Measurements from ENCODE around the gene CPM.
"Not testable (repeated sequence)": the region's sequence is repeated elsewhere in the genome, so short reads cannot be mapped to it uniquely, and the experiment has no call there.

The CPM gene

GRCh38 chr12:68802911-68803651 is 129.9 kb downstream of the CPM start:
- H3K4me1 ChIP-seq (ENCODE audit: insufficient read depth, low read length) = peaks cover 16% of the 10 kb centered on the region
- 94% methylated on average over 19 of the region's 19 CpGs for WGBS

DNA sequence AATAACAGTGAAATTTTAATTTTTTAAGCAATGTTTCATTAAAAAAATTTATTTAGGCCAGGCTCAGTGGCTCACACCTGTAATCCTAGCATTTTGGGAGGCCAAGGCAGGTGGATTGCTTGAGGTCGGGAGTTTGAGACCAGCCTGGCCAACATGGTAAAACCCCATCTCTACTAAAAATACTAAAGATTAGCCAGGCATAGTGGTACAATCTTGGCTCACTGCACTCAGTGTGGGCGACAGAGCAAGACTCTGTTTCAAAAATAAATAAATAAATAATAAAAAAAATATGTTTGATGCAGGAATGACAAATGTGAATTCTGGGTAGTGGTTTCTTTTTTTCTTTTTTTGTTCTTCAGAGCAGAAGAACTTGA is 130.6 kb downstream of the CPM start:
- not testable (repeated sequence) for H3K27ac ChIP-seq (ENCODE audit: low read depth, low read length); H3K9ac ChIP-seq (ENCODE audit: low read depth, low read length); H3K4me3 ChIP-seq (ENCODE audit: low read length); H3K9me3 ChIP-seq (ENCODE audit: insufficient read depth, low read depth, low read length); H3K36me3 ChIP-seq (ENCODE audit: insufficient read depth, low read length); H3K27me3 ChIP-seq (ENCODE audit: insufficient read depth, low read length)
- WGBS = 94% methylated on average over 1 of the region's 2 CpGs
- peaks cover 16% of the 10 kb centered on the region for H3K4me1 ChIP-seq (ENCODE audit: insufficient read depth, low read length)

More at GRCh38 chr12:68802911-68803651, 129.9 kb downstream of the CPM start:
- not testable (repeated sequence) for H3K27me3 ChIP-seq (ENCODE audit: insufficient read depth, low read length); H3K9me3 ChIP-seq (ENCODE audit: insufficient read depth, low read depth, low read length); H3K27ac ChIP-seq (ENCODE audit: low read depth, low read length); H3K36me3 ChIP-seq (ENCODE audit: insufficient read depth, low read length); H3K4me3 ChIP-seq (ENCODE audit: low read length); H3K9ac ChIP-seq (ENCODE audit: low read depth, low read length)

All from HUES64 (cell line).